ENCODE results near the gene TRPM3.
"Not testable (repeated sequence)": the region's sequence is repeated elsewhere in the genome, so short reads cannot be mapped to it uniquely, and the experiment has no call there.

The TRPM3 gene

DNA sequence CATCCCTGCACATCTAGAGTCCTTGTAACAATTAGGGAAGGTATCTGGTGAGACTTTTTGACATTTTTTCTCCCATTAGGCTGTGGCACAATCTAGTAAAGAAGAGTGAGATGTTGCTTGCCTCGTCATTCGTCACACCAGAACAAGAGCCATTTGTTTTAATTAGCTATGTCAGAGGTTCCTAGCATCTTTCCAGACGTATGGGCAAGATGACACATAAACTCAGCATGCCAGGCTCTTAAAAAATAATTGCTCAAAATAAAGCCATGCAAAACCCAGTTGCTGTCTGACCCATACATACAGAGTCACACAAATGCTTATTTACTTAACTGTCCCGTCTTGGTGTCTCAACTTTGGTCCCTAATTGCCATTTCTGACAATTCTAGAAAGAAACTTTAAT, 125.9 kb downstream of the TRPM3 start:
- no peak for ATAC-seq
- no peak for DNase-seq

DNA sequence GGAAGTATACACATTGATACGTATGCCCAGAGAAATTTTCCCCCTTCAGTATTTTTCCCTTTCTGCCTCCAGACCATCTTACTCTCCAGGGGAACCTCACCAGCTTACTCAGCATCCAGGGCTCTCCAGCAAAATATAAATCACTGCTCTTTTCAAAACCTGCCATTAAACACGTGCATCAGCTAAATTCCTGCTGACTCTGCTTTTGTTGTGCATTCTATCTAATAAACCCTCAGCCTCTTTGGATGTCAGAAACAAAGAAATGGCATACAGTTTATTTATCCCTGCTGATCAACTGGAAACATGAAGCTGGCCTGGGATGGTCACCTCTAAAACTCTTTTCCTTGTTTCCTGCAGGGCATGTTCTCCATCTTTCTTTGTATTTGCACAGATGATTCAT, 126.8 kb downstream of the TRPM3 start:
- ATAC-seq = no peak
- DNase-seq = no peak

DNA sequence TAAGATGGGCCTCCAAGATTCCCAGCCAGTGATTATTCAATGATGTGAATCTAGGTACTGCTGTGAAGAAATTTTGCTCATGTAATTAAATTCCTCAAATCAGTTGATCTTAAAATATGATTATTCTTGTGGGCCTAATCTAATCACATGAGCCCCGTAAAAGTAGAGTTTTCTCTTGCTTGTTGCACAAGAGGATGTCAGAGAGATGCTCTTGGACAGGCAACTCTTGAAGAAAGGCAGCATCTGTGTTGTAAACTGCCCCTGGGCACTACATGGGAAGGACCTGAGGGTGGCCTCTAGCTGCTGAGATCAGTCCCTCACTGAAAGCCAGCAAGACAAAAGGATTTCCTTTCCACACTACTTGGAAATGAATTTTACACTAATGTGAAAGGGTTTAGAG, 132.9 kb downstream of the TRPM3 start:
- no peak for DNase-seq
- ATAC-seq = no peak

DNA sequence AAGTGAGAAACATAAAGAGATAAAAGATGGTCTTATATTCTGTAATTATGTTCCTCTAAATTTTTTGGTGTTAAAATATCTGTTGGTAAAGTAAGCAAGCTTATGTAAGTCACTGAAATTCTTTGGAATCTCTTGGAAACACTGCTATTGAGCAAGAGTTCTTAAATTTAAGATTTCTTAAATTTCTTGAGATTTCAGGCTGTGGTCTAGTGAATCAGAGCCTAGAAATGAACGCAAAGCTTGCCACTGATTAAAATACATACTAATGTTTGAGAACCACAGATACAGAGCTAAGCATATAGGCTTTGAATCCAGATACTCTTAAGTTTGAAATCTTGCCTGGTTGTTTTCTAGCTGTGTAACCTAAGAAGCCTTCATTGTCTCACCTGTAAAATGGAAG, 133.4 kb downstream of the TRPM3 start:
- no peak for ATAC-seq
- no peak for DNase-seq

DNA sequence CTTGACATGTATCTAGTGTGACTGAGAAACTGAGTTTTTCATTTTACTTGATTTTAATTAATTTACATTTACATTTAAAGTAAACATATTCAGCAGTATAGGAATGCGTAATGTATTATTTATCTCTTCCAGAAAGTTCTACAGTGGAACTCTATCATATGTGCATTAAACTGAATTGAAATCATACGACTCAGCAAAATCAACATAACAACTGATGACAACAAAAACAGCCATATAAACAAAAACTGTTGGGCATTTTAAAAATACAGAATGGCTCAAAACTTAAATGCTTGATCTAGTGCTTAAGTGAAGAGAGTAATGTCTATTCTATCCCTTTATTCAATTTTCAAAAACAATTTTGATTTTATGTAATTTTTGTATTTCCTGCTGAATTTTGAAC, 134.4 kb downstream of the TRPM3 start:
- DNase-seq (no peak), ATAC-seq (no peak)

DNA sequence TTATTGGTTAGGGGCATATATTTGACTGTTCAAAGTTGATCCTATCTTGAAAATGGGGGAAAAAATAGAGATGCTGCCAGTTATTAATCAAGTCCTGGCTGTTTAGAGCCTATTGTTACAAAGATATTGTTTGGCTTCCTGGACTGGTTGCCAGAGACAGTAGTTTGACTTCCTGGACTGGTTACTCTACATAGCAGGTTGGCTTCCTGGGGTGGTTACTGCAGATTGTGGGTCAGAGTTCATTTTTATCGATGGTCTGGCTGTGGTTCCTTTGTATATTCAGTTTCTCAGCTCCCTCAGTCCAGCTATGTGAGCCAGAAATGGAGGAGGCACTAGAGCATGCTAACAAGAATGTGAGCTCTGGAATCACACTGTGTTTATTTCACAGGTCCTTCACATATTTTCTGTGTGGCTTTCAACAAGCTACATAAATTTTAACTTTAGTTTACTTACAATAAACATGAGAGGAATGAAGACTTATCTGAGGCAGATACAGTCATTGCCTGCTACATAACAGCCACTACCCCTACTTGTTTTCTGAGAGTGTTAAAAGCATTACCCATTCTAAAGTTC, 137.6 kb downstream of the TRPM3 start:
- no peak for ATAC-seq
- no peak for DNase-seq

DNA sequence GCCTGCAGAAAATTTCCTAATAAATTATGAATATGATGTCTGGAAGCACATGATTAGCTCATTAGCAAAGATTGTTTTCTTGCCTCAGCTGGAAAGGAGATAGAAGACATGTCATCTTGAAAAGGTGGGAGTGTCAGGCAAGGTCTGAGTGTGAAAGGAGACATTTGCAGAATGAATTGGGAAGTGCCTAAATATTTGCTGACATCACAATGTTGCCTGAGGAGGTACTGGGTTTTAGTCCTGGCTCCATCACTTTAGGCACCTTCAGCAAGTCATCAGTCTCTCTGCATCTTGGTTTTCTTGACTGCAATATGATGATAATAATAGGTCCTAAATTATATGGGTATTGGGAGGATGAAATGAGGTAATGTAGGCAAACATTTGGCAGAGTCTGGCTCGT, 140.1 kb downstream of the TRPM3 start:
- ATAC-seq (no peak), DNase-seq (no peak)

DNA sequence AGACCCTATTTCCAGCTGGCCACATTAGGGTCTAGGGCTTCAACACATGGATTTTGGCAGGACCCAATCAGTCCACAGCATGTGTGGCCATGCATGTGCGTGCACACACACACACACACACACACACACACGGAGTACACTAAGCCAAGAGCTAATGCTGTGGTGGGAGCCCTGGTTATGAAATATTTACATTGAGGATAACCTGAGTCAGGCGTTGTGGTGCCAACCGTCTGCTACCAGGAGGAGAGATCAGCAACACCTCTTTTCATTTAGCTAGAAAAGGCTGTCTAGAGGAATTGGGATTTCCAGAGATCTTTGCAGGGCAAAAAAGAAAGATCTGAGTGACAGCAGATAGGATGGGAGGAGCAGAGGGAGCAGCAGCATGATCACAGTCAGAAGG, 141.5 kb downstream of the TRPM3 start:
- ATAC-seq (no peak), DNase-seq (no peak)

DNA sequence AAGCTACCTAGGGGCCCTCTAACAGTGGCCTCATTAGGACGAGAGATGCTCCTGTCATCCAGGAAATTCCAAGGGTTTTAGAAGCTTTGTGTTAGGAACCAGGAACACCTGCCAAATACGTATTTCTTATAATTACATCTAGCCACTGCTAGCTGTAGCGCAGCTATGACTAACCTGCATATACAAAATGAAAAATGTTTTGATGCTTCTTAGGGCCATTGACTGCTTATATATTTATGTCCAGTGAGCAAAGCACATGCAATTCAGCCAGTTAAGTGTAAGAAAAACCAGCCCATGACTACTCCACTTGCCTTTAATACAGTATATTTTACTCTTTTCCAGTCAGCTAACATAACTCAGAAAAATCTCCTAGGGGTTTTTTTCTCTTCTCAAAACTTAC, 143.3 kb downstream of the TRPM3 start:
- ATAC-seq = no peak

DNA sequence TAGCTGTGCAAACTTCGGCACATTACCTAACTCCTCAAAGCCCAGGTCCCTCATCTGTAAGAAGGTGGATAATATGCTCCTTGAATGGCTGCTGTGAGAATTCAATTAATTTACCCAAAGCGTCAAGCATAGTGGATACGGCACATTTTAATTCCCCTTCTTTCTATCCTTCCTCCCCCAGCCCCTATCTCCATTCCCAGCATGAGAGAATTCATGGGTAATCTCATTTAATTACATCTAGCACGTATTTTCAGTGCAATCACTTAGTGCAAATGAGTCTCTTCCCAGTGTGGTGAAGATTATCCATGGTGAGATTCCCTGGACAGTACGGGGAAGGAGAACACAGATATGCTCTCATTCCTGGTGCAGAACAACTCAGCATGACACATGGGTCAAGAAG, 145.6 kb downstream of the TRPM3 start:
- DNase-seq (no peak), ATAC-seq (no peak)

More for the DNA sequence above, 143.3 kb downstream of the TRPM3 start:
- no peak for DNase-seq

DNA sequence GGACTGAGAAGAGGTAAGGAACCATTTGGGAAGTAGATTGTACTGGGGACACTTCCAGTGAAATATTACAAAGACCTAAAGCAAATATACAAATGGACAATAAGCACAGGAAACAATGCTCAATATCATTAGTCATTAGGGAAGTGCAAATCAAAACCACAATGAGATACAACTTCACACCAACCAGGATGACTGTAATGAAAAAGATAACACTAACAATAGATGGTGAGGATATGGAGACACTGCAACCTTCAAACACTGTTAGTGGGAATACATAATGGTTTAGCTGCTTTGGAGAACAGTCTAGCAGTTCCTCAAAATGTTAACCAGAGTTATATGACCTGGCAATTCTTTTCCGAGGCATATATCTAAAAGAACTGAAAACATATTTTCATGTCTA, 149.7 kb downstream of the TRPM3 start:
- no peak for ATAC-seq

DNA sequence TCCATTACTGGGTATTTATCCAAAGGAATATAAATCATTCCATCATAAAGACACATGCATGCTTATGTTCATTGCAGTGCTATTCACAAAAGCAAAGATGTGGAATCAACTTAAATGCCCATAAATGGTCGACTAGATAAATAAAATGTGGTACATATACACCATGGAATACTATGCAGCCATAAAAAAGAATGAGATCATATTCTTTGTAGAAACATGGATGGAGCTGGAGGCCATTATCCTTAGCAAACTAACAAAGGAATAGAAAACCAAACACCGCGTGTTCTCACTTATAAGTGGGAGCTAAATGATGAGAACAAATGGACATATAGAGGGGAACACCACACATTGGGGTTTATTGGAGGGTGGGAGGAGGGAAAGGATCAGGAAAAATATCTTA, 155.0 kb downstream of the TRPM3 start:
- not testable (repeated sequence) for DNase-seq, ATAC-seq

More for the DNA sequence above, 149.7 kb downstream of the TRPM3 start:
- no peak for DNase-seq

DNA sequence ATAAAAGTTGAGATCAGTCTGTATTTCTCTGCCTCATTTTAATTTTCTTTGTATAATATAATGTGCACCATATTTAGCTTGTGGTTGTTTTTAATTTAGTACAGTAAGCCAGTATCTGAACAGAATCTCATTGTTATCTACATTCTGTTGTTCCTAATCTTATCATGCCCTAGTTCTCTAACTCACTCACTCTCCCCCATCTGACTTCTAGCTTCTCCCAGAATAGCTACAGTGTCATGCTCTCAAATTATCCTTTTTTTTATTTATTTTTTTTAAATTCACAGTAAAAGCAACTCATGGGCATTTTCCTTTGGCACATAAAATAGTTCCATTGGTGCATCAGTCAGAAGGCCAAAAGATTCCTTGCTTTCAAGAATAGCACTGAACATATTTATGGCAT, 156.6 kb downstream of the TRPM3 start:
- DNase-seq (no peak), ATAC-seq (no peak)

DNA sequence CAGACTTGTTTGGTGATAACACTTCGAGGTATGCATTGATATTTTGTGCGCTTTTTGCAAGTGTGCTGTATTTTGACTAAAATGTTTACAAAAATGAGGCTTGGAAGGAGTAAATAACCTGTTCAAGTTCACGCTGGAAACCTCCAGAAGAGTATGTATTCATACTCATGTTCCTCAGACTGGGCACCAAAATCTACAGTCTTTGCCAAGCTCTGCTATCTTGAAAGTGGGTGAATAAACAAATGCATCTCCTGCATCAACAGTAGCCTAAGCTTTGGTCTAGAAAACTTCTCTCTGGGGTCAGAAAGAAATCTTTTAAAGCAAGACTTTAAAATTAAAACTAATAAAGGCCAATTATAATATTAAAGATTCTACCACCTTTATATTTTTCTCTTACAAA, 157.9 kb downstream of the TRPM3 start:
- ATAC-seq (no peak), DNase-seq (no peak)

DNA sequence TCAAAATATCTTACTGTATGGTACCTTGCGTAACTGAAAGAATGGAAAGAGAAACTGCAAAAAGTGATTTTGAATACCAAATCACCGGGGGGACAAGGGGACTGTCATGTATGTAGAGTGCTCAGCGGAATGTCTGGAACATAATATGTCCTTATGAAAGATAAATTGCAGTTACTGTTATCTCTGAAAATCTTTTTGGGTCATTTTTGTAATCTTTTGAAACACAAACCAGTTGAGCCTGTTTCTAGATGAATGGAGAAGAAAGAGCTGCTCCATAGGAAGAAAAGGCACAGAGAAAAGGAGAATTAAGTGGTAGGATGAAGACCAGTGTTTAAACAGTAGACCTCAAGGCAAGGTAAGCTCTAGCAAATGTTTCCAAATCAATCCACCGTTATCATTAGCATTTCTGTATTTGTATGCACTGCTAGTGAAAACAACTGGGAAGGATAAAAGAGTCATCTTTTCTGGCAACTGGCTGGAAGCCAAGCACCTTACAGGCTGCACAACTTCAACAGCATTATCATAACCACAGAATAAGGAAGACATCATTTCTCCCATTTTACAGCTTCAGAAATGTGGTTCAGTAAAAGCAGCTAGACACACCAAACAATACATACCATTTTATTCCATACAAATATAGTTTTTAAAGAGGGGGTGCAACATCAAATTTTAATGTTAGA, 158.5 kb downstream of the TRPM3 start:
- DNase-seq = no peak
- no peak for ATAC-seq

DNA sequence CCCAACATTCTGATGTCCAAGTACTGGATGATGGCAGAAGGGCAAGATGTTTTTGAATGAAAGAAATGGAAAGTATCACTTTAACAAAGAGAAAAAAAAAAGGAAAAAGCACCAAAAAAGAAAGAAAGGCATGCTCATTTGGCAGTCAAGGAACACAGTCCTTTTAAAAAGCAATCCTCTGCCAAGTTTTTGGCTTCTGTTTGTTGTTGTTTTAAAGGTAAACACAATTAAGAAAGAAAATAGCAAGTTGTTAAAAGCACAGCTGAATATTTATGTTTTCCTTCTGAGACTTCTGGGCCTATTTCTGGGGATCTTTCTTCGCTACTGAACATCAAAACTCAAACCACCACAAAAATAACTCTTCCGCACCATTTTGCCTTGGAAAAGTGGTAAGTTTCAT, 162.1 kb downstream of the TRPM3 start:
- DNase-seq (no peak), ATAC-seq (no peak)

DNA sequence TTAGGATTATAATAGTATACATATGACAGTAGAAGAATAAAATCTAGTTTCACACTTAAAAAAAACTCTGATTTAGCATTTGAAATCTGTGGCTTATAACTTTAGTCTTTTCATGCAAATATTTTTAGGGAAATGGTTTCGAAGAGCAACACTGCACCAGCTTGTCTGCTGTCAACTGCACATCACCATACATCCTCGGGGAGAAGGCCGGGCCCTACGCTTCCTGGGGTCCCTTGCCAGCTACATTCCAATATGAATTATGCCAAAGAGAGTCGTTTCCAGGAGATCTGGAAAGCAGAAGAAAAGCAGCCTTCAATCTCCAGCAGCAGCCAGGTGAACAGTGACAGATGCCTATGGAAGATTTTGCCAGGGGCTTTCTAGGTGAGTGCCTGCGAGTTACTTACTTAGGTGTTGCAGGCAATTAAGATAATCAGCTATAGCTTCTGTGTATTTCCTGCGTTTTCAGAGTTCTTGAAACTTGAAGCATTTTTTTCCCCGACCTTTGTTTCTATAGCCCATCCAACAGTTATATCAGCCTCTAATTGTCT, 166.8 kb downstream of the TRPM3 start:
- DNase-seq (no peak), ATAC-seq (no peak)

DNA sequence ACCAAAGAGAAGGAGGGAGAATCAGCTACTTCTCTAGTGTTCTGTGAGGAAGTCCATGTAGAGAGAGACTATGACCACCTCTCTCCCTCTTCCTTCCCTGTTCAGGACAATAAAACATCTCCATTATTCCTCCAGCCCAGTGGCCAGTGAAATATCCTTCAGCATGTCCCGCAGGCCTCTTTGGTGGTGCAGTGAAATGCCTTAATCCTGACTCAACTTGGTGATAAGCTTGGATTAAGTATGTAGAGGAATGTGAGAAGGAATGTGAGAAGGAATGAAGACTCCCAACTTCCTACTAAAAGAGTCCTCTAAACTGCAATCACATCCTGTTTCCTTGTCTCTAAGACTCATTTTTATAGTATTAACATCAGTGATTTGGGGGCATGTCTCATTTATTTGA, 167.3 kb downstream of the TRPM3 start:
- DNase-seq = no peak
- ATAC-seq = no peak

DNA sequence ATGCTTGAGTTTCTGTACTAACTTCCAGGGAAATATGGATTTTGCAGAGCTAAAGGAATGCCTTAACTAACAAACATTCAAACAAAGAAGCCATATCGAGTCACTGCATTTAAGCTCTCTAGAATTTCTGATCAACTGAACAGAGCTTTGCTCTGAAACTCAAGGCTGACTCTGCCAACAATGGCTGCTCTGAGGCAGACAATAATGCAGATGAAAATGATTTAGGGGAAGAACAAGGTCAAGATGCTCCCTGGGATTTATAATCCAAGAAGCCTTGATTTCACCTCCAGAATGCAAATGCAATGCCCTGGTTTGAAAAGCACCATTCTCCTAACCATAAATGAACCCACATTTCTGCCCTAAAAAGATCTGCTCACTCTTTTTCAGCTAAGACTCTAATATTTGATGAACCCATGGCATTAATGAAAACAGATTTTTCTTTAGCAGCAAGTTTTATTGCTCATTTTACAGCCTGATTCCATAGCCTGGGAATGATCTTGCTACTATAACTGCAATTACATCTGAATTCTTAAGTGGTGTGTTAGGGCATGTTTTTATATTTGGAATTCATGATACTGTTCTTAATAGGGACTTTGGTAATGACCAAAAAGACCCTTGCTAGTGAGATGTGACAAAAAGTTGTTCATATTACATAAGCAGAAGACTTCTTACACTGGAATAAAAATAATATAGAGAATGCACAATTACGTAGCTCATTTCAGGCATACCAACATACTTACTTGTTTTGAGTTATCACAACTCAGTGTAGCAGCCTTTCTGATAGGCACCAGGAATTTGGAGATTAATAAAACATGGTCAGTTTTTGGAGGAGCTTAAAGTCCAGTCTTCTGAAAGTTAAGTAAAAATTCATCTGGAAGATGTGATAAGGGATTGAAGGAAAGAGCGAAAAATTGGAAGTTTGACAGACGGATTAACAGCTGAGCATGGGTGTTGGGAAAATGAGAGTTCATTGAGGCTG, 169.4 kb downstream of the TRPM3 start:
- DNase-seq (no peak), ATAC-seq (no peak)

DNA sequence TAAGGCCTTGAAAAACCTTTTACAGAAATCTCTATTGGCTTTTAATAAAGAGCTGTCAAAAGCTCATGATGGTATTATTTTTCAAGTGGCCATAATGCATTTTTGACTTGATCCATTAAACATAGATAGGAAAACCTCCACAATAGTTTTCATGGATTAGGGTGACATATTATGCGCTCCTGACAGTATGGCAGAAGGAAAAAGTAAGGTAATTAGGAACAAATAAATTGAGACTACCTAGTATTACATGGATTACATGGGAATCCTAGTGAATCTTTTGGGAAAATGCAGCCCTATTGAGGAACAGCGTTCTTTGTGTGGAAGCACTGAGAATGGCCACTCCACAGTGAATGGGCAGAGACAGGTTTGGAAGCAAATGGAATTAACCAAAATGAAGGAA, 171.2 kb downstream of the TRPM3 start:
- ATAC-seq (no peak), DNase-seq (no peak)

DNA sequence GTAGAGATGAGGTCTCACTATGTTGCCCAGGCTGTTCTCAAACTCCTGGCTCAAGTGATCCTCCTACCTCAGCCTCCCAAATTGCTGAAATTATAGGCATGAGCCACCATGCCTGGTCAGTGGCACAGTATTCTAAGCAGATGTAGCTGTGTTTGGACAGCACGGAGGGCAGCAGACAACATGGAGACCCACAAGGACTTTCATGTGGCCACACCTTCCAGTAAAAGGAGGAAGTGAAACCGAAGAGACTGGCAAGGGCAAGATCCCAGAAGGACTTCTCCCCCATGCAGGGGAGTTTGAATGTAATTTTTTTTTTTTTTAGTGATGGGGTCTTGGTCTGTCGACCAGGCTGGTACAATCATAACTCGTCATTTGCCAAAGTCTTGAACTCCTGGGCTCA, 172.2 kb downstream of the TRPM3 start:
- ATAC-seq = no peak
- DNase-seq = no peak

DNA sequence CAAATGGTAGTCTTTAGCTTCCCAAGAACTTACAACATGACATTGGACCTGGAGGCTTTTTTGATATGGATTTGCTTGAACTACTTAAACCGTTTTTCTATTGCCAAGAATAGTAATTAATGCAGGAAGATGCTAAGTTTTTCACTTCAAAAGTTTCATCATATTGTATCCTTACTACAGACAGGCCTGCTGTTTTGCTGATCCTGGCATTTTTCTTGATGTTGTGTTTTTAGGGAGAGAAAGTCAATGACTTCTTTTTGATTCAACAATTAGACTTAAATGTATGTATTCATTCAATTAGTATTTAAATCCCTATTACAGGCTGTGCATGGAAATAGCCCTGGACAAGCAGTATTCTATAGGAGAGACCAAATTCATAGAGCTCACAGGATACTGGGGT, 172.7 kb downstream of the TRPM3 start:
- ATAC-seq (no peak), DNase-seq (no peak)

DNA sequence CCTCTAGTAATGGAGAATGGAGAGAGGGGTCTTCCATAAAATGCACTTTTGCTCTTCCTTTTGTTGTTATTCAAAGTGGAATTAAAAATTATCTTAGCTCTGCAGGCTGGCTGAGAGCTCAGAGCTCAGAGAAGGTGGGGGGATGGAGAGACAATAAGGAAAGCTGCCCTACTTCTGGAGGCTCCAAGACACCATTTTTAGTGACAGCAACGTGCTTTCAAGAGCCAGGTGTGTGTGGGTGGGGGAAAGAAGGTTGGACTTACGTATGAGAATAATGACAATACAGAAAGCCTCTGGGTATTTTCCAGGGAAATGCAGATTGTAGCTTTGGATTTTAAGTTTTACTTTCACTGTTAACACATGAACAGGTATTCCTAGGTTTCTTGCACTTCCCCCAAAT, 173.9 kb downstream of the TRPM3 start:
- DNase-seq = no peak

More for the DNA sequence above, 173.9 kb downstream of the TRPM3 start:
- ATAC-seq = no peak
